Measurements from ENCODE around the gene KCNJ11. TPM values are rescaled to one million over a fixed set of nuclear protein-coding genes. Genes with fewer than 3 reads are reported as not detected.

Gene KCNJ11
- total and polyA plus RNA-seq, 2 of the 13 experiments (the other 11 are each of a cell fraction or from before 2014, with no cell fraction given), result 0.38 to 1.6 TPM

DNA sequence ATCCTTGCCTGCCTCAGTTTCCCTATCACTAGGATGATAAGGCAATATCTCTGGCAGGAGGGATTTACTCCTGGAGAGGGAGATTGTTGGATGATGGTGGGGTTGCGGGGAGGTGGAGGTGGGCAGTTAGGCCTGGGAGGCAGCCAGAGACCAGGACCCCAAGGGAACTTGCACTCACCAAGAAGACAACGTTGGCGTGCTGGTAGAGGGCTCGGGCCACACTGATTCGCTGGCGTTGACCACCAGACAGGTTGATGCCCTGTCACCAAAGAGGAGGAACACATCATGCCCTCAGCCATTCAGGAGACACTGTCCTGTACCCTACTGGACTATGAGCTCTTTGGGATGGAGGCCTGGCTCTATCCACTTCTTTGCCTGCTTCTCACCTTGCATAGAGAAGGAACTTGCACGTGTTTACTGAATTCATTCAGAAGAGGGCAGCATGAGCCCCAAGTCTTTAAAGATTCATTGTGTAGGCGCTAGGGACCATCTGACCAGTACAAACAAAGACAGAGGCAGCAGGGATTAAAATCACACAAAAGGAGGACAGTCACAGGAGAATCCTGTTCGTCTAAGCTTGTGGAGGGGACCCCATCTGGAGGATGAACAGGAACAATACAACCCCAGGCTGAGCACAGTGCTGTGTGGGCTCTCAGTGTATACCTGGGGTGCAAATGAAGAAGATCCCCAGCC lies 24.2 kb upstream of the KCNJ11 start (continued):
- TF ChIP-seq, protein P1, sequence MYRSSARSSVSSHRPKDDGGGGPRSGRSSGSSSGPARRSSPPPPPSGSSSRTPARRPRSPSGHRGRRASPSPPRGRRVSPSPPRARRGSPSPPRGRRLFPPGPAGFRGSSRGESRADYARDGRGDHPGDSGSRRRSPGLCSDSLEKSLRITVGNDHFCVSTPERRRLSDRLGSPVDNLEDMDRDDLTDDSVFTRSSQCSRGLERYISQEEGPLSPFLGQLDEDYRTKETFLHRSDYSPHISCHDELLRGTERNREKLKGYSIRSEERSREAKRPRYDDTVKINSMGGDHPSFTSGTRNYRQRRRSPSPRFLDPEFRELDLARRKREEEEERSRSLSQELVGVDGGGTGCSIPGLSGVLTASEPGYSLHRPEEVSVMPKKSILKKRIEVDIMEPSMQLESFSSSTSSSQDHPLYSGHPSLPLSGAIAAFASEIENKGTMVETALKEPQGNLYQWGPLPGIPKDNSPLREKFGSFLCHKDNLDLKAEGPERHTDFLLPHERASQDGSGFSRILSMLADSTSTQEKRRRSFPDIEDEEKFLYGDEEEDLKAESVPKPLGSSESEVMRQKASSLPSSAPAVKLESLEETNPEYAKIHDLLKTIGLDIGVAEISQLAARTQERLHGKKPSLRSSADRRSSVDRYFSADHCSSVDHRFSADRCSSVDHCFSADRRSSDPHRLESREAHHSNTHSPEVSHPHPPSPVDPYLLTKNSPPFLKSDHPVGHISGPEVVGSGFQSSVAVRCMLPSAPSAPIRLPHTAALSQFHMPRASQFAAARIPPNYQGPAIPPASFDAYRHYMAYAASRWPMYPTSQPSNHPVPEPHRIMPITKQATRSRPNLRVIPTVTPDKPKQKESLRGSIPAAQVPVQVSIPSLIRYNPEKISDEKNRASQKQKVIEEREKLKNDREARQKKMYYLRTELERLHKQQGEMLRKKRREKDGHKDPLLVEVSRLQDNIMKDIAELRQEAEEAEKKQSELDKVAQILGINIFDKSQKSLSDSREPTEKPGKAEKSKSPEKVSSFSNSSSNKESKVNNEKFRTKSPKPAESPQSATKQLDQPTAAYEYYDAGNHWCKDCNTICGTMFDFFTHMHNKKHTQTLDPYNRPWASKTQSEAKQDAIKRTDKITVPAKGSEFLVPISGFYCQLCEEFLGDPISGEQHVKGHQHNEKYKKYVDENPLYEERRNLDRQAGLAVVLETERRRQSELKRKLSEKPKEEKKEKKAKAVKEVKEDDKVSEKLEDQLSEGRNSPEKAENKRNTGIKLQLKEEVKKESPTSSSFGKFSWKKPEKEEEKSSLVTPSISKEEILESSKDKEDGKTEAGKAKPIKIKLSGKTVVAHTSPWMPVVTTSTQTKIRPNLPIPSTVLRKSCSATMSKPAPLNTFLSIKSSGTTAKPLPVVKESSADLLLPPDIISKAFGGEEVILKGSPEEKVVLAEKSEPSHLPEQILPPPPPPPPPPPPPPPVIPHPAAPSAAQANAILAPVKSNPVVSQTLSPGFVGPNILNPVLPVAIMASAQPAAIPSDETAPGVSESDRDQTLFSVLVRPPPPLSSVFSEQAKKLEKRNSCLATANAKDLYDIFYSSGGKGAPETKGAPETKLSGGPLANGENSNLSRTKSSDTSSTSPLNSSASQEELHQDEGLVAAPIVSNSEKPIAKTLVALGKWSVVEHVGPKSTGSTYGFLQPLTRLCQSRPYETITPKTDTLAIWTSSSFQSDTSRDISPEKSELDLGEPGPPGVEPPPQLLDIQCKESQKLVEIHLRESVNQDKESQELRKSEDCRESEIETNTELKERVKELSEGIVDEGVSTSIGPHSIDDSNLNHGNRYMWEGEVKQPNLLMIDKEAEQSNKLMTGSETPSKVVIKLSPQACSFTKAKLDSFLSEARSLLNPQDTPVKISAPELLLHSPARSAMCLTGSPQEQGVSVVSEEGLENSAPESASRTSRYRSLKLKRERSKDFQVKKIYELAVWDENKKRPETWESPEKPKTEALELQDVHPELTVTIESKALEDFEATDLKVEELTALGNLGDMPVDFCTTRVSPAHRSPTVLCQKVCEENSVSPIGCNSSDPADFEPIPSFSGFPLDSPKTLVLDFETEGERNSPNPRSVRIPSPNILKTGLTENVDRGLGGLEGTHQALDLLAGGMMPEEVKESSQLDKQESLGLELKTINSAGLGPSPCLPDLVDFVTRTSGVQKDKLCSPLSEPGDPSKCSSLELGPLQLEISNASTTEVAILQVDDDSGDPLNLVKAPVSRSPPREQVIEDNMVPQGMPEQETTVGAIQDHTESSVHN (CRISPR knock-in tag; IDR thresholded peaks at IDR 0.05), result no peak
- no peak for TF ChIP-seq SATB2 (CRISPR knock-in tag; IDR thresholded peaks at IDR 0.05)
- TF ChIP-seq TBX2 (CRISPR knock-in tag; IDR thresholded peaks at IDR 0.05; ENCODE audit: borderline replicate concordance), result no peak
- TF ChIP-seq, protein P2, sequence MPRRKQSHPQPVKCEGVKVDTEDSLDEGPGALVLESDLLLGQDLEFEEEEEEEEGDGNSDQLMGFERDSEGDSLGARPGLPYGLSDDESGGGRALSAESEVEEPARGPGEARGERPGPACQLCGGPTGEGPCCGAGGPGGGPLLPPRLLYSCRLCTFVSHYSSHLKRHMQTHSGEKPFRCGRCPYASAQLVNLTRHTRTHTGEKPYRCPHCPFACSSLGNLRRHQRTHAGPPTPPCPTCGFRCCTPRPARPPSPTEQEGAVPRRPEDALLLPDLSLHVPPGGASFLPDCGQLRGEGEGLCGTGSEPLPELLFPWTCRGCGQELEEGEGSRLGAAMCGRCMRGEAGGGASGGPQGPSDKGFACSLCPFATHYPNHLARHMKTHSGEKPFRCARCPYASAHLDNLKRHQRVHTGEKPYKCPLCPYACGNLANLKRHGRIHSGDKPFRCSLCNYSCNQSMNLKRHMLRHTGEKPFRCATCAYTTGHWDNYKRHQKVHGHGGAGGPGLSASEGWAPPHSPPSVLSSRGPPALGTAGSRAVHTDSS (CRISPR knock-in tag; conservative IDR thresholded peaks at IDR 0.05), result no peak
- TF ChIP-seq, protein P3, sequence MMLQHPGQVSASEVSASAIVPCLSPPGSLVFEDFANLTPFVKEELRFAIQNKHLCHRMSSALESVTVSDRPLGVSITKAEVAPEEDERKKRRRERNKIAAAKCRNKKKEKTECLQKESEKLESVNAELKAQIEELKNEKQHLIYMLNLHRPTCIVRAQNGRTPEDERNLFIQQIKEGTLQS (CRISPR knock-in tag; IDR thresholded peaks at IDR 0.05), result no peak
- no peak for TF ChIP-seq BORCS8-MEF2B (CRISPR knock-in tag; IDR thresholded peaks at IDR 0.05)
- TF ChIP-seq, protein P4, sequence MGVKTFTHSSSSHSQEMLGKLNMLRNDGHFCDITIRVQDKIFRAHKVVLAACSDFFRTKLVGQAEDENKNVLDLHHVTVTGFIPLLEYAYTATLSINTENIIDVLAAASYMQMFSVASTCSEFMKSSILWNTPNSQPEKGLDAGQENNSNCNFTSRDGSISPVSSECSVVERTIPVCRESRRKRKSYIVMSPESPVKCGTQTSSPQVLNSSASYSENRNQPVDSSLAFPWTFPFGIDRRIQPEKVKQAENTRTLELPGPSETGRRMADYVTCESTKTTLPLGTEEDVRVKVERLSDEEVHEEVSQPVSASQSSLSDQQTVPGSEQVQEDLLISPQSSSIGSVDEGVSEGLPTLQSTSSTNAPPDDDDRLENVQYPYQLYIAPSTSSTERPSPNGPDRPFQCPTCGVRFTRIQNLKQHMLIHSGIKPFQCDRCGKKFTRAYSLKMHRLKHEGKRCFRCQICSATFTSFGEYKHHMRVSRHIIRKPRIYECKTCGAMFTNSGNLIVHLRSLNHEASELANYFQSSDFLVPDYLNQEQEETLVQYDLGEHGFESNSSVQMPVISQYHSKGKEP (CRISPR knock-in tag; IDR thresholded peaks at IDR 0.05), result no peak
- no peak for TF ChIP-seq TEAD2 (CRISPR knock-in tag; IDR thresholded peaks at IDR 0.05)
- TF ChIP-seq, protein P5, sequence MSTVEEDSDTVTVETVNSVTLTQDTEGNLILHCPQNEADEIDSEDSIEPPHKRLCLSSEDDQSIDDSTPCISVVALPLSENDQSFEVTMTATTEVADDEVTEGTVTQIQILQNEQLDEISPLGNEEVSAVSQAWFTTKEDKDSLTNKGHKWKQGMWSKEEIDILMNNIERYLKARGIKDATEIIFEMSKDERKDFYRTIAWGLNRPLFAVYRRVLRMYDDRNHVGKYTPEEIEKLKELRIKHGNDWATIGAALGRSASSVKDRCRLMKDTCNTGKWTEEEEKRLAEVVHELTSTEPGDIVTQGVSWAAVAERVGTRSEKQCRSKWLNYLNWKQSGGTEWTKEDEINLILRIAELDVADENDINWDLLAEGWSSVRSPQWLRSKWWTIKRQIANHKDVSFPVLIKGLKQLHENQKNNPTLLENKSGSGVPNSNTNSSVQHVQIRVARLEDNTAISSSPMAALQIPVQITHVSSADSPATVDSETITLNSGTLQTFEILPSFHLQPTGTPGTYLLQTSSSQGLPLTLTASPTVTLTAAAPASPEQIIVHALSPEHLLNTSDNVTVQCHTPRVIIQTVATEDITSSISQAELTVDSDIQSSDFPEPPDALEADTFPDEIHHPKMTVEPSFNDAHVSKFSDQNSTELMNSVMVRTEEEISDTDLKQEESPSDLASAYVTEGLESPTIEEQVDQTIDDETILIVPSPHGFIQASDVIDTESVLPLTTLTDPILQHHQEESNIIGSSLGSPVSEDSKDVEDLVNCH (CRISPR knock-in tag; IDR thresholded peaks at IDR 0.05), result no peak
- TF ChIP-seq SMARCE1 (IDR thresholded peaks at IDR 0.05; ENCODE audit: borderline replicate concordance), result no peak
- no peak for TF ChIP-seq ZNF430 (CRISPR knock-in tag; IDR thresholded peaks at IDR 0.05)
- no peak for TF ChIP-seq ZNF335 (CRISPR knock-in tag; IDR thresholded peaks at IDR 0.05)
- TF ChIP-seq, protein P6, sequence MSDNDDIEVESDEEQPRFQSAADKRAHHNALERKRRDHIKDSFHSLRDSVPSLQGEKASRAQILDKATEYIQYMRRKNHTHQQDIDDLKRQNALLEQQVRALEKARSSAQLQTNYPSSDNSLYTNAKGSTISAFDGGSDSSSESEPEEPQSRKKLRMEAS (IDR thresholded peaks at IDR 0.05), result no peak
